Esophagus squamous epithelium (tissue), 4 donors: ENCODE data around the gene GRIK1.

Experiments
- CTCF ChIP-seq, 6 experiments: fragments of 450-650 bp in 4 of 6; fragments of 200-600 bp in 2 of 6; sonication (generic) in 2 of 6; IDR thresholded peaks; one replicate each; pipeline ENCODE4 v1.5.1; 2016 to 2019; ENCODE audit warnings: antibody characterized with exemption in 6 of 6, mild to moderate bottlenecking in 4 of 6, moderate library complexity in 4 of 6
- POLR2A ChIP-seq, 4 donors: fragments of 450-650 bp; IDR thresholded peaks; one replicate each; pipeline ENCODE4 v1.6.1; 2017; ENCODE audit warnings: antibody characterized with exemption in 4 of 4, mild to moderate bottlenecking in 4 of 4, moderate library complexity in 3 of 4

GRCh38 chr21:29670228-29670627 is 269.6 kb downstream of the GRIK1 start:
- no peak for TF ChIP-seq POLR2A (IDR thresholded peaks at IDR 0.05)
- TF ChIP-seq CTCF (IDR thresholded peaks at IDR 0.05), result no peak
